Naive thymus-derived CD4-positive, alpha-beta T cell (primary cell): ENCODE results near the gene PVALB. TPM values are rescaled to one million over a fixed set of nuclear protein-coding genes. Genes with fewer than 3 reads are reported as not detected.

Source experiments
- ATAC-seq: fragments of 150-1000 bp; cut with Tn5 transposase; 2 replicates; pipeline ENCODE4 v1.10.0; 2021; ENCODE audit warnings: mild to moderate bottlenecking, moderate library complexity
- CTCF ChIA-PET: fragments of 350-600 bp; sonication (Branson Sonifier 250); formaldehyde crosslinking; loops from one replicate; lab custom pipeline; 2021; ENCODE audit warnings: antibody characterized with exemption; lab: Charles Lee
- POLR2A ChIA-PET: fragments of 350-600 bp; sonication (Branson Sonifier 250); formaldehyde crosslinking; loops from one replicate; lab custom pipeline; 2021; ENCODE audit warnings: antibody characterized with exemption, inconsistent platforms; lab: Charles Lee
- DNase-seq, 9 donors: peaks; one replicate each; pipeline versions ENCODE4 v3.0.0 to v3.0.0-alpha.2; 2020 to 2022; ENCODE audit warnings: mixed read lengths in 1 of 9
- H3K27ac ChIP-seq: one replicate; pipeline ENCODE4 v1.7.0; 2013; ENCODE audit warnings: mild to moderate bottlenecking, low read depth, low read length, moderate library complexity
- H3K27me3 ChIP-seq, 2 donors: one replicate each; pipeline ENCODE4 v1.7.0; 2013; ENCODE audit warnings: low read length in 2 of 2, mild to moderate bottlenecking in 2 of 2, moderate library complexity in 2 of 2; ENCODE audit not compliant: control insufficient read depth in 2 of 2, insufficient read depth in 2 of 2
- H3K36me3 ChIP-seq, 3 experiments: 1 replicate in 2 of 3; 2 replicates in 1 of 3; pipeline ENCODE4 v1.7.0; 2013; ENCODE audit warnings: low read length in 3 of 3, mild to moderate bottlenecking in 3 of 3, moderate library complexity in 1 of 3; ENCODE audit not compliant: insufficient read depth in 3 of 3, control insufficient read depth in 2 of 3
- H3K4me1 ChIP-seq, 2 donors: one replicate each; pipeline ENCODE4 v1.7.0; 2013; ENCODE audit warnings: low read length in 2 of 2, mild to moderate bottlenecking in 2 of 2, moderate library complexity in 1 of 2; ENCODE audit not compliant: control insufficient read depth in 2 of 2, insufficient read depth in 2 of 2
- H3K4me3 ChIP-seq: 2 replicates; pipeline ENCODE4 v1.7.0; 2013; ENCODE audit warnings: mild to moderate bottlenecking, low read length
- H3K9me3 ChIP-seq, 3 experiments: 1 replicate in 2 of 3; 2 replicates in 1 of 3; pipeline ENCODE4 v1.7.0; 2013; ENCODE audit warnings: low read length in 3 of 3; ENCODE audit not compliant: control insufficient read depth in 2 of 3
- H3K27ac Mint-ChIP-seq, 9 donors: one replicate each; pipeline ENCODE4 v1.8.0; 2020 to 2022; ENCODE audit warnings: mixed read lengths in 9 of 9, mild to moderate bottlenecking in 8 of 9, moderate library complexity in 5 of 9, inconsistent platforms in 2 of 9
- H3K27me3 Mint-ChIP-seq, 5 donors: one replicate each; pipeline ENCODE4 v1.8.0; 2021 to 2022; ENCODE audit warnings: mixed read lengths in 5 of 5, mild to moderate bottlenecking in 1 of 5
- H3K36me3 Mint-ChIP-seq, 5 donors: one replicate each; pipeline ENCODE4 v1.8.0; 2020 to 2022; ENCODE audit warnings: mixed read lengths in 5 of 5, mild to moderate bottlenecking in 3 of 5, inconsistent platforms in 1 of 5
- H3K4me1 Mint-ChIP-seq, 7 donors: one replicate each; pipeline ENCODE4 v1.8.0; 2020 to 2022; ENCODE audit warnings: mixed read lengths in 7 of 7, mild to moderate bottlenecking in 3 of 7, inconsistent platforms in 1 of 7
- H3K4me3 Mint-ChIP-seq, 10 donors: one replicate each; pipeline ENCODE4 v1.8.0; 2020 to 2022; ENCODE audit warnings: mild to moderate bottlenecking in 10 of 10, mixed read lengths in 10 of 10, moderate library complexity in 6 of 10, inconsistent platforms in 2 of 10
- H3K9me3 Mint-ChIP-seq, 11 donors: one replicate each; pipeline ENCODE4 v1.8.0; 2020 to 2022; ENCODE audit warnings: mixed read lengths in 11 of 11, mild to moderate bottlenecking in 4 of 11, inconsistent platforms in 1 of 11, moderate library complexity in 1 of 11
- intact Hi-C, 2 donors: fragments of 100-400 bp; cut with micrococcal nuclease; formaldehyde crosslinking; loops; one replicate each; pipeline ENCODE4 v1.15.1; 2023
- polyA plus RNA-seq, 2 donors: library from polyadenylated mRNA; unstranded; fragments of 300-500 nt; fragmentation: Illumina TruSeq; gene quantifications; one replicate each; pipeline ENCODE4 v1.2.3, GENCODE V29; 2021
- total RNA-seq, 6 experiments: library from RNA in 5 of 6; stranded (reverse) in 5 of 6; gene quantifications; 1 replicate in 5 of 6; 2 replicates in 1 of 6; pipeline ENCODE4 v1.2.3 and lab custom pipeline; 2021 to 2026

Gene PVALB
- total and polyA plus RNA-seq, 7 experiments from 2014 or later = not detected

- H3K4me3 ChIP-seq = peak within 1 kb of the TSS; percentile 65
- H3K27me3 ChIP-seq = no peaks in the 10 kb centered on the region
- Mint-ChIP-seq H3K27ac (peak within 1 kb of the TSS; percentile 92 to 99 (median 96)), H3K4me3 (peak within 1 kb of the TSS; percentile 85 to 97 (median 92)), H3K27me3 (no peaks in the 10 kb centered on the region), H3K9me3 (no peaks in the 10 kb centered on the region), H3K36me3 (peaks cover 0 to 11% (median 6%) of the 10 kb centered on the region in 5 donors), H3K4me1 (peaks cover 18 to 44% (median 31%) of the 10 kb centered on the region in 7 donors)
- DNase-seq = peak; percentile 72 to 99 (median 98)
- peak; percentile 92 for ATAC-seq
- H3K27ac ChIP-seq = peak within 1 kb of the TSS; percentile 90
- CTCF ChIA-PET = interaction anchor here (0.5 to 1.9 kb wide), 11 partner anchors 18 to 833 kb away, joined by 3 to 7 read pairs (median 4); partner anchors contain the start of gene GGA1
- peaks cover 13 to 15% of the 10 kb centered on the region in 2 donors for H3K4me1 ChIP-seq
- H3K9me3 ChIP-seq = no peaks in the 10 kb centered on the region
- POLR2A ChIA-PET = interaction anchor here (0.6 to 1.8 kb wide), 11 partner anchors 10 to 1476 kb away, joined by 3 to 8 read pairs (median 4); partner anchors contain the start of genes APOL3, EIF3D, IL2RB and KCTD17
- H3K36me3 ChIP-seq = peaks cover 0 to 5% (median 0%) of the 10 kb centered on the region in 3 experiments
- intact Hi-C loops = loop anchor here (1.0 to 5.0 kb wide), 10 partner anchors 19 to 832 kb away; partner anchors contain the start of genes EIF3D (in 2 of the 2), GGA1 (in 1 of the 2) and KCTD17 (in 1 of the 2)
Measured at GRCh38 chr22:36775964-36776669, 40.7 kb downstream of the PVALB start, which contains the start of gene IFT27. IFT27 (minus strand) TSS chr22:36776119; CDS start chr22:36775707, 412 bp downstream.

GRCh38 chr22:36775586-36775963, 41.3 kb downstream of the PVALB start:
- Histone ChIP-seq H3K36me3 (peaks cover 0 to 5% (median 0%) of the 10 kb centered on the region in 3 experiments), H3K4me3 (peak overlapping the region; percentile 65), H3K4me1 (peaks cover 13 to 15% of the 10 kb centered on the region in 2 donors), H3K27me3 (no peaks in the 10 kb centered on the region), H3K27ac (peak overlapping the region; percentile 90), H3K9me3 (no peaks in the 10 kb centered on the region)
- DNase-seq (peak in 6 of 9 donors; percentile 37 to 57 (median 52)), ATAC-seq (no peak)
- CTCF ChIA-PET = interaction anchor here (0.8 to 1.9 kb wide), 9 partner anchors 17 to 791 kb away, joined by 3 to 7 read pairs (median 3); no protein-coding TSS in a partner anchor
- peaks cover 0 to 13% (median 6%) of the 10 kb centered on the region in 5 donors for H3K36me3 Mint-ChIP-seq
- H3K4me3 Mint-ChIP-seq = peak overlapping the region; percentile 85 to 97 (median 92)
- H3K4me1 Mint-ChIP-seq = peaks cover 19 to 44% (median 32%) of the 10 kb centered on the region in 7 donors
- POLR2A ChIA-PET = interaction anchor here (0.6 to 1.6 kb wide), 9 partner anchors 26 to 1476 kb away, joined by 3 to 8 read pairs (median 4); partner anchors contain the start of genes EIF3D, IL2RB, KCTD17 and TOM1
- intact Hi-C loops = loop anchor here in 1 of 2 donors (5.0 kb wide), 1 partner anchor 228 kb away; no protein-coding TSS in a partner anchor
- no peaks in the 10 kb centered on the region for H3K9me3 Mint-ChIP-seq
- peak overlapping the region; percentile 92 to 99 (median 95) for H3K27ac Mint-ChIP-seq
- no peaks in the 10 kb centered on the region for H3K27me3 Mint-ChIP-seq

- Mint-ChIP-seq H3K9me3 (no peaks in the 10 kb centered on the region), H3K4me3 (peak overlapping the region in 3 of 10 donors; percentile 13 to 51 (median 20)), H3K27ac (peak overlapping the region in 1 of 9 donors; percentile 27), H3K27me3 (no peaks in the 10 kb centered on the region), H3K4me1 (peaks cover 22 to 49% (median 36%) of the 10 kb centered on the region in 7 donors), H3K36me3 (peaks cover 0 to 23% (median 6%) of the 10 kb centered on the region in 5 donors)
- H3K27ac ChIP-seq = no peak overlapping the region
- intact Hi-C loops = no loop called here
- ATAC-seq = no peak
- H3K27me3 ChIP-seq = no peaks in the 10 kb centered on the region
- H3K36me3 ChIP-seq = peaks cover 0 to 5% (median 0%) of the 10 kb centered on the region in 3 experiments
- H3K9me3 ChIP-seq = no peaks in the 10 kb centered on the region
- H3K4me3 ChIP-seq = no peak overlapping the region
- peak in 1 of 9 donors; percentile 8 for DNase-seq
- ChIA-PET CTCF (interaction anchor here (0.6 to 1.9 kb wide), 5 partner anchors 9 to 234 kb away, joined by 3 to 7 read pairs (median 5); no protein-coding TSS in a partner anchor), POLR2A (interaction anchor here (0.6 to 1.2 kb wide), 2 partner anchors 9 to 17 kb away, joined by 3 to 5 read pairs; no protein-coding TSS in a partner anchor)
- H3K4me1 ChIP-seq = peaks cover 13 to 15% of the 10 kb centered on the region in 2 donors
Measured at GRCh38 chr22:36773935-36774334, 42.9 kb downstream of the PVALB start.

GRCh38 chr22:36772451-36772850, 44.4 kb downstream of the PVALB start:
- Histone ChIP-seq H3K9me3 (no peaks in the 10 kb centered on the region), H3K36me3 (peaks cover 0 to 8% (median 0%) of the 10 kb centered on the region in 3 experiments), H3K4me1 (peaks cover 13 to 15% of the 10 kb centered on the region in 2 donors), H3K4me3 (no peak overlapping the region), H3K27ac (no peak overlapping the region), H3K27me3 (no peaks in the 10 kb centered on the region)
- intact Hi-C loops = no loop called here
- peak overlapping the region in 2 of 9 donors; percentile 15 to 30 for H3K27ac Mint-ChIP-seq
- no peak for ATAC-seq
- CTCF ChIA-PET = no interaction called here
- H3K4me1 Mint-ChIP-seq = peaks cover 22 to 41% (median 26%) of the 10 kb centered on the region in 7 donors
- POLR2A ChIA-PET = no interaction called here
- no peak overlapping the region for H3K4me3 Mint-ChIP-seq
- no peaks in the 10 kb centered on the region for H3K27me3 Mint-ChIP-seq
- no peak for DNase-seq
- H3K9me3 Mint-ChIP-seq = no peaks in the 10 kb centered on the region
- H3K36me3 Mint-ChIP-seq = peaks cover 0 to 27% (median 9%) of the 10 kb centered on the region in 5 donors

- Histone ChIP-seq H3K27me3 (no peaks in the 10 kb centered on the region), H3K4me1 (peaks cover 7 to 8% of the 10 kb centered on the region in 2 donors), H3K36me3 (peaks cover 0 to 13% (median 0%) of the 10 kb centered on the region in 3 experiments), H3K9me3 (no peaks in the 10 kb centered on the region), H3K4me3 (no peak overlapping the region), H3K27ac (no peak overlapping the region)
- H3K27ac Mint-ChIP-seq = peak overlapping the region in 2 of 9 donors; percentile 17 to 19
- DNase-seq (no peak), ATAC-seq (no peak)
- POLR2A ChIA-PET = no interaction called here
- intact Hi-C loops = no loop called here
- H3K4me1 Mint-ChIP-seq = peaks cover 16 to 31% (median 18%) of the 10 kb centered on the region in 7 donors
- CTCF ChIA-PET = no interaction called here
- H3K9me3 Mint-ChIP-seq = no peaks in the 10 kb centered on the region
- H3K4me3 Mint-ChIP-seq = no peak overlapping the region
- no peaks in the 10 kb centered on the region for H3K27me3 Mint-ChIP-seq
- H3K36me3 Mint-ChIP-seq = peaks cover 0 to 35% (median 9%) of the 10 kb centered on the region in 5 donors
Measured at GRCh38 chr22:36771356-36772063, 45.3 kb downstream of the PVALB start.
